Body of pancreas (tissue), 4 donors: ENCODE measurements around the gene ZNF672.

Experiments used
- CTCF ChIP-seq, 7 experiments: fragments of 450-650 bp in 4 of 7; fragments of 200-600 bp in 3 of 7; sonication (generic) in 3 of 7; IDR thresholded peaks; one replicate each; pipeline ENCODE4 v1.5.1; 2016 to 2019; ENCODE audit warnings: antibody characterized with exemption in 7 of 7
- POLR2A ChIP-seq, 3 donors: fragments of 450-650 bp; IDR thresholded peaks; one replicate each; pipeline ENCODE4 v1.6.1; 2016; ENCODE audit warnings: antibody characterized with exemption in 3 of 3, mild to moderate bottlenecking in 2 of 3

- TF ChIP-seq POLR2A (IDR thresholded peaks at IDR 0.05) = no peak
- TF ChIP-seq CTCF (IDR thresholded peaks at IDR 0.05) = no peak
These were observed 23.7 kb upstream of the ZNF672 start for GRCh38 chr1:248814351-248814750.
